Skeletal muscle tissue (tissue), 4 donors: ENCODE data around the gene DNAJB14. TPM values are rescaled to one million over a fixed set of nuclear protein-coding genes. Genes with fewer than 3 reads are reported as not detected.
A peak's percentile ranks its signal among the peaks of the same experiment; 100 is the strongest.

Experiments
- H3K27ac ChIP-seq: one replicate; pipeline ENCODE4 v1.7.0; 2013; ENCODE audit warnings: mild to moderate bottlenecking, low read depth, low read length, inconsistent platforms
- H3K27me3 ChIP-seq, 3 donors: one replicate each; pipeline ENCODE4 v1.7.0; 2013; ENCODE audit warnings: low read length in 3 of 3; ENCODE audit not compliant: control insufficient read depth in 3 of 3, insufficient read depth in 3 of 3
- H3K36me3 ChIP-seq, 3 donors: one replicate each; pipeline ENCODE4 v1.7.0; 2013; ENCODE audit warnings: low read length in 3 of 3; ENCODE audit not compliant: control insufficient read depth in 3 of 3, insufficient read depth in 3 of 3
- H3K4me1 ChIP-seq, 3 donors: one replicate each; pipeline ENCODE4 v1.7.0; 2013; ENCODE audit warnings: low read length in 3 of 3, mild to moderate bottlenecking in 3 of 3; ENCODE audit not compliant: control insufficient read depth in 3 of 3, insufficient read depth in 3 of 3
- H3K4me3 ChIP-seq, 3 donors: one replicate each; pipeline ENCODE4 v1.7.0; 2013; ENCODE audit warnings: low read length in 3 of 3
- H3K9ac ChIP-seq, 3 donors: one replicate each; pipeline ENCODE4 v1.7.0; 2013; ENCODE audit warnings: low read length in 3 of 3, mild to moderate bottlenecking in 3 of 3, moderate library complexity in 2 of 3, low read depth in 1 of 3
- H3K9me3 ChIP-seq, 3 donors: one replicate each; pipeline ENCODE4 v1.7.0; 2013; ENCODE audit warnings: low read length in 3 of 3; ENCODE audit not compliant: control insufficient read depth in 3 of 3
- total RNA-seq: library from RNA; depleted of rRNA; stranded (reverse); fragments of >200 nt; gene quantifications from one replicate; pipeline ENCODE4 v1.2.3, GENCODE V29; 2014
- donor health status: Osteomylitis.

Gene DNAJB14
- total RNA-seq, 1 donor from 2014 or later: 16.7 TPM

GRCh38 chr4:99894998-99895397 is 51.4 kb downstream of the DNAJB14 start:
- Histone ChIP-seq H3K9ac (peak overlapping the region; percentile 50 to 81 (median 73)), H3K9me3 (no peaks in the 10 kb centered on the region), H3K27ac (peak overlapping the region; percentile 38), H3K4me3 (peak overlapping the region; percentile 80 to 96 (median 87)), H3K36me3 (peaks cover 0 to 10% (median 4%) of the 10 kb centered on the region in 3 donors), H3K27me3 (no peaks in the 10 kb centered on the region), H3K4me1 (peaks cover 9 to 15% (median 14%) of the 10 kb centered on the region in 3 donors)

- H3K9me3 ChIP-seq: no peaks in the 10 kb centered on the region
- peaks cover 9 to 15% (median 14%) of the 10 kb centered on the region in 3 donors for H3K4me1 ChIP-seq
- H3K36me3 ChIP-seq: peaks cover 0 to 10% (median 4%) of the 10 kb centered on the region in 3 donors
- H3K27ac ChIP-seq: peak within 1 kb of the TSS; percentile 91
- H3K27me3 ChIP-seq: no peaks in the 10 kb centered on the region
- peak within 1 kb of the TSS; percentile 91 to 96 (median 95) for H3K9ac ChIP-seq
- H3K4me3 ChIP-seq: peak within 1 kb of the TSS; percentile 94 to 96 (median 95)
Measured at GRCh38 chr4:99894161-99894997, 52.0 kb downstream of the DNAJB14 start, which contains the start of gene LAMTOR3. LAMTOR3 (minus strand) TSS chr4:99894427; CDS start chr4:99893963, 464 bp downstream.

GRCh38 chr4:99893839-99894160 is 52.6 kb downstream of the DNAJB14 start:
- H3K4me1 ChIP-seq: peaks cover 9 to 15% (median 14%) of the 10 kb centered on the region in 3 donors

GRCh38 chr4:99893029-99893428 is 53.4 kb downstream of the DNAJB14 start:
- H3K27me3 ChIP-seq: no peaks in the 10 kb centered on the region
- H3K4me3 ChIP-seq: peak overlapping the region; percentile 94 to 96 (median 95)
- H3K36me3 ChIP-seq: peaks cover 0 to 10% (median 4%) of the 10 kb centered on the region in 3 donors
- no peak overlapping the region for H3K27ac ChIP-seq
- peaks cover 9 to 16% (median 15%) of the 10 kb centered on the region in 3 donors for H3K4me1 ChIP-seq
- no peaks in the 10 kb centered on the region for H3K9me3 ChIP-seq
- peak overlapping the region in 1 of 3 donors; percentile 91 for H3K9ac ChIP-seq

More at GRCh38 chr4:99893839-99894160, 52.6 kb downstream of the DNAJB14 start:
- H3K4me3 ChIP-seq: peak overlapping the region; percentile 94 to 96 (median 95)
- H3K9ac ChIP-seq: peak overlapping the region; percentile 91 to 96 (median 95)
- H3K36me3 ChIP-seq: peaks cover 0 to 10% (median 4%) of the 10 kb centered on the region in 3 donors
- no peaks in the 10 kb centered on the region for H3K27me3 ChIP-seq
- H3K27ac ChIP-seq: peak overlapping the region; percentile 91
- H3K9me3 ChIP-seq: no peaks in the 10 kb centered on the region

- Histone ChIP-seq H3K9me3 (no peaks in the 10 kb centered on the region), H3K4me1 (peaks cover 11 to 20% (median 18%) of the 10 kb centered on the region in 3 donors), H3K36me3 (peaks cover 0 to 10% (median 8%) of the 10 kb centered on the region in 3 donors), H3K4me3 (no peak overlapping the region), H3K9ac (no peak overlapping the region), H3K27ac (no peak overlapping the region), H3K27me3 (no peaks in the 10 kb centered on the region)
Measured at GRCh38 chr4:99891351-99891750, 55.1 kb downstream of the DNAJB14 start.

GRCh38 chr4:99887837-99888236 is 58.6 kb downstream of the DNAJB14 start:
- Histone ChIP-seq H3K27ac (no peak overlapping the region), H3K36me3 (peaks cover 3 to 21% (median 16%) of the 10 kb centered on the region in 3 donors), H3K9ac (no peak overlapping the region), H3K9me3 (no peaks in the 10 kb centered on the region), H3K27me3 (no peaks in the 10 kb centered on the region), H3K4me1 (peaks cover 2 to 8% (median 4%) of the 10 kb centered on the region in 3 donors), H3K4me3 (no peak overlapping the region)

- Histone ChIP-seq H3K27ac (no peak overlapping the region), H3K4me3 (no peak overlapping the region), H3K36me3 (peaks cover 7 to 23% (median 21%) of the 10 kb centered on the region in 3 donors), H3K9ac (no peak overlapping the region), H3K9me3 (no peaks in the 10 kb centered on the region), H3K27me3 (no peaks in the 10 kb centered on the region), H3K4me1 (peaks cover 2 to 5% (median 4%) of the 10 kb centered on the region in 3 donors)
Measured at GRCh38 chr4:99886146-99886545, 60.3 kb downstream of the DNAJB14 start.

- H3K4me1 ChIP-seq: peaks cover 2 to 5% (median 4%) of the 10 kb centered on the region in 3 donors
- no peaks in the 10 kb centered on the region for H3K9me3 ChIP-seq
- no peak overlapping the region for H3K4me3 ChIP-seq
- no peak overlapping the region for H3K9ac ChIP-seq
- peaks cover 8 to 26% (median 23%) of the 10 kb centered on the region in 3 donors for H3K36me3 ChIP-seq
- H3K27ac ChIP-seq: no peak overlapping the region
- H3K27me3 ChIP-seq: no peaks in the 10 kb centered on the region
Measured at GRCh38 chr4:99885687-99886086, 60.7 kb downstream of the DNAJB14 start.

- H3K4me1 ChIP-seq: peaks cover 2 to 5% (median 4%) of the 10 kb centered on the region in 3 donors
- H3K27me3 ChIP-seq: no peaks in the 10 kb centered on the region
- no peak overlapping the region for H3K9ac ChIP-seq
- H3K36me3 ChIP-seq: peaks cover 13 to 31% (median 28%) of the 10 kb centered on the region in 3 donors
- no peaks in the 10 kb centered on the region for H3K9me3 ChIP-seq
- H3K27ac ChIP-seq: no peak overlapping the region
- no peak overlapping the region for H3K4me3 ChIP-seq
Measured at GRCh38 chr4:99885063-99885664, 61.3 kb downstream of the DNAJB14 start.

- Histone ChIP-seq H3K4me3 (no peak overlapping the region), H3K9me3 (no peaks in the 10 kb centered on the region), H3K36me3 (peaks cover 19 to 44% (median 40%) of the 10 kb centered on the region in 3 donors), H3K27me3 (no peaks in the 10 kb centered on the region), H3K27ac (no peak overlapping the region), H3K4me1 (no peaks in the 10 kb centered on the region), H3K9ac (no peak overlapping the region)
Measured at GRCh38 chr4:99879458-99879857, 67.0 kb downstream of the DNAJB14 start.
